Effector CD4-positive, alpha-beta T cell (primary cell): Measurements from ENCODE around the gene OR2T12. TPM values are rescaled to one million over a fixed set of nuclear protein-coding genes. Genes with fewer than 3 reads are reported as not detected.
"Not testable (repeated sequence)": the region's sequence is repeated elsewhere in the genome, so short reads cannot be mapped to it uniquely, and the experiment has no call there.

ENCODE experiments used
- DNase-seq: peaks from one replicate; pipeline ENCODE4 v3.0.0-alpha.2; 2020
- total RNA-seq: gene quantifications from one replicate; lab custom pipeline; 2026; lab: John Stamatoyannopoulos, UW

The OR2T12 gene
- not detected for total RNA-seq

GRCh38 chr1:248303324-248303723 is at the start of gene OR2T12:
Gene OR2T12, minus strand, starts transcription at chr1:248303424. Its CDS starts 7,846 bp downstream, at chr1:248295578.
- DNase-seq, result no peak

DNA sequence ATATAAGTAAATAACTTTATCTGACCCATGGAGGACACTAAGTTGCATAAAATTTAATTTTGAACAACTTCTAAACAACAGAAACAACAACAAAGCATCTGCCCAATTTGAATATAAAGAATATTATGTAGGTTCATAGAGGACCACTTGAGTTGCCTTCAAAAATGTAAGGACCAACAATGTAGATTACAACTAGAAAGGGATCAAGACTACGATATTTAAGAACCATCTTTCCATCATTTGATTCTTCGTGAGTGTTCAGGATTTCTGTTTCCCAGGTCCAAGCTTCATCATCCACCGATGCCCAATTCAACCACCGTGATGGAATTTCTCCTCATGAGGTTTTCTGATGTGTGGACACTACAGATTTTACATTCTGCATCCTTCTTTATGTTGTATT is 45.3 kb upstream of the OR2T12 start, which contains the start of gene OR14C36:
Gene OR14C36 (plus strand): TSS at position 301 of the 400 bp plus-strand sequence. CDS start 0 bp downstream, at position 301.
- DNase-seq, result no peak

DNA sequence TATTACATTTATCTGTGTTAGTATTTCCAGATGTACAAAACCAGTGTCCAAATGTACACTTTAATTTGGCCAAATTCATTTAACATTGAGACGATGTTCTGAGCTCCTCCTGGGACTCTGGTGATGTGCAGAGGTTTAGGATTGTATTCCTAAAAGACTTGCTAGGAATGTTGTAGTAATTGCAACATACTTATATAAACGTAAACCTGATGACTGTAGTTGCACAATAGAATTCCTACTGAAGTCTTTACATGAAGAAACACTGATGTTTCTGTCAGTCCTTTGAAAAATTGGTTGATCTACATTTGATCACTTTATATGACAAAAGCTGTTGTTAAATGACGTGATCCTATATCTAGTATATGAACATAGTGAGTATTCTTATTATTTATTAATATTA is 40.2 kb upstream of the OR2T12 start:
- DNase-seq, result no peak

- DNase-seq, result no peak
Measured at GRCh38 chr1:248324468-248324867, 21.2 kb upstream of the OR2T12 start, which contains the start of gene OR2M7. Gene OR2M7, minus strand, starts transcription at chr1:248324568. Its CDS starts 0 bp downstream, at chr1:248324568.

GRCh38 chr1:248316796-248317195 is 13.6 kb upstream of the OR2T12 start:
- DNase-seq, result no peak

DNA sequence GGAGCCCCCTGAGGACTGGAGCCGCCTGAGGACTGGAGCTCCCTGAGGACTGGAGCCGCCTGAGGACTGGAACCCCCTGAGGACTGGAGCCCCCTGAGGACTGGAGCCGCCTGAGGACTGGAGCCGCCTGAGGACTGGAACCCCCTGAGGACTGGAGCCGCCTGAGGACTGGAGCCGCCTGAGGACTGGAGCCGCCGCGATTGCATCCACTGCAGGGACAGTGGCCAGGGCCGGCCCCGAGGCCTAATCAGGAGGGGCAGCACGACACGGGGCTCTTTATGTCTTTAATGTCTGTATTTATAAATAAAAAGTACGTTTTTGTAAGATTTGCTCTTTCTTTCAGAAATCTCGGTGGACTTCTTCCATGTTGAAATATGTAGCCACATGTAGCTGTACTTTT is 3.5 kb upstream of the OR2T12 start:
- not testable (repeated sequence) for DNase-seq

GRCh38 chr1:248306103-248306502 is 2.9 kb upstream of the OR2T12 start:
- no peak for DNase-seq

GRCh38 chr1:248305672-248306071 is 2.4 kb upstream of the OR2T12 start:
- not testable (repeated sequence) for DNase-seq

GRCh38 chr1:248288391-248288790 is 14.8 kb downstream of the OR2T12 start:
- DNase-seq, result no peak

GRCh38 chr1:248277876-248278275 is 25.3 kb downstream of the OR2T12 start, which contains the start of gene OR2T33:
Gene OR2T33, minus strand, starts transcription at chr1:248277976. Its CDS starts 4,162 bp downstream, at chr1:248273814.
- no peak for DNase-seq

GRCh38 chr1:248273225-248273624 is 30.0 kb downstream of the OR2T12 start:
- not testable (repeated sequence) for DNase-seq

DNA sequence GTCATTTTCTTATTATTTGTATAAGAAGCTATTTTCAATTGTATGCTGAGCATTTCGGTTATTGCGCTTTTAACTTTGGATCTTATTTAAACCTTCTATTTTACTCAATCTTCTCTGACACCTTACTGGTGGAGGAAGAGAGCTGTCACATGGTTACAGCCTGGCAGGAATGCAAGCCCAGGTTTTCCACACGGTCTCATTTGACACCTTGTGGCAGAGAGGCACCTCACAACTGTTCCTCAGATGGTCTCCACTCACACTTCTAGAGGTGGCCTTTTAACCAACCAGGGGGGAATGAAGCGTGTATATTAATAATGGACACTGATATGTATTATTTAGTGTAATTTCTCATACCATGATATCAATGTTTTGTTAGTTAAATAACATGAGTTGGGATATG is 35.0 kb downstream of the OR2T12 start:
- no peak for DNase-seq

GRCh38 chr1:248259309-248259708 is 43.9 kb downstream of the OR2T12 start:
- not testable (repeated sequence) for DNase-seq

GRCh38 chr1:248243204-248243603 is 60.0 kb downstream of the OR2T12 start:
- no peak for DNase-seq
